ENCODE measurements around the gene FAM240B.

The FAM240B gene

DNA sequence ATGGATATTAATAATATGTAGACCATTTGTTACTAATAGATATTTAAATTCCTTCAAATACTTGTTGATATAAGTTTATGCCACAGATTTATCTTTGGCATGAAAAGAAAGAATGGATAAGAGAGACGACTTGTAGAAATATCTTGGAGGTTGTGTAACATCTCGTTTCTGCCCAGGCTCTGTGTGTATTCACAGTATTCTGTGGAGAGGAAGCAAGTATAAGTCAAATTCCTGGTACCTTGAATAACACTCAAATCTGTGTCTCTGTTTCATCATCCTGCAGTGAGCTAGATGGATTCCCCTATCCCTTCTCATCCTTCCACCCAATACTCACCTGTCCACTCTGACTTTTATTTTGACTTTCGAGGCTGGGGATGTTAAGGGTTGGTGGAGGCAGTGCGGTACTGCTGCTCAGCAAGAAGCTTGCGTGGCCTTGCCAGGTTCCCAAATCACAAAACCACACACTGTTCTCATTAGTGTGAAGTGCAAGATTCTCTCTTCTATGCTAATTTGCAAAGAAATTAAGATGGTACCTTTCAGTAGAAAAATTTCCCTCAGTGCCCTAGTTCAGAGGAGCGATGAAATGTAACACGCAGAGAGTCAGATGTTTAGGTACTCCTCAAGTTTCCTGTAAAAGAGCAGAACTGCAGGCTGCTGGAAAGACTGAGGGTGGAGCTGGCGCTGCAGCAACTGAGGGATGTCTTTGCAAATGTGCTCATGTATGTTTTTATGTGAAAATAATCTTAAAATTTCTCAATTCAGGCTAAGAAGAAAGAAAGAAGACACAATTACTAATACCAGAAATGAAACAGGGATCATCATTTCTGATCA, 57.0 kb downstream of the FAM240B start:
- ChIA-PET CTCF (no interaction called here), POLR2A (no interaction called here)
- TF ChIP-seq, protein P1, sequence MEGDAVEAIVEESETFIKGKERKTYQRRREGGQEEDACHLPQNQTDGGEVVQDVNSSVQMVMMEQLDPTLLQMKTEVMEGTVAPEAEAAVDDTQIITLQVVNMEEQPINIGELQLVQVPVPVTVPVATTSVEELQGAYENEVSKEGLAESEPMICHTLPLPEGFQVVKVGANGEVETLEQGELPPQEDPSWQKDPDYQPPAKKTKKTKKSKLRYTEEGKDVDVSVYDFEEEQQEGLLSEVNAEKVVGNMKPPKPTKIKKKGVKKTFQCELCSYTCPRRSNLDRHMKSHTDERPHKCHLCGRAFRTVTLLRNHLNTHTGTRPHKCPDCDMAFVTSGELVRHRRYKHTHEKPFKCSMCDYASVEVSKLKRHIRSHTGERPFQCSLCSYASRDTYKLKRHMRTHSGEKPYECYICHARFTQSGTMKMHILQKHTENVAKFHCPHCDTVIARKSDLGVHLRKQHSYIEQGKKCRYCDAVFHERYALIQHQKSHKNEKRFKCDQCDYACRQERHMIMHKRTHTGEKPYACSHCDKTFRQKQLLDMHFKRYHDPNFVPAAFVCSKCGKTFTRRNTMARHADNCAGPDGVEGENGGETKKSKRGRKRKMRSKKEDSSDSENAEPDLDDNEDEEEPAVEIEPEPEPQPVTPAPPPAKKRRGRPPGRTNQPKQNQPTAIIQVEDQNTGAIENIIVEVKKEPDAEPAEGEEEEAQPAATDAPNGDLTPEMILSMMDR (IDR thresholded peaks at IDR 0.05; ENCODE audit: control extremely low read depth, extremely low read depth, low read depth, missing control alignments), result peak; percentile 4
- DNase-seq (ENCODE audit: extremely low spot score), result no peak

DNA sequence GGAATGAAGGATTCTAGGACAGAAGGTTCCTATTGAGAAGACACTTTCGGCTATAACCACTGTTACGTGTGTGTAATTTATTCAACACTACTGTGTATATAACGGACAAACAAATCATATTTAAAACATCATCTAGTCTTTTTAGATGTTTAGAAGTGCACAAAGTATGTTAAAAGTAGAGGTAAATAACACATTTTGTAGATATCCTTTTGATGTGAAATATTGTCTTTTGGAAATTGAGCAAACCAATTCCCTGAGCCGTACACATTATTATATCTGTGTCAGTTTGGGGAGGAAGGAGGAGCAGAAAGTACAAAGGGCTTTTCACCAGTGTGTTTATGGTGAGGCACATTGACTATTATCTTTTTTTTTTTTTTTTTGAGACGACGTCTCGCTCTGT, 60.4 kb downstream of the FAM240B start:
- TF ChIP-seq, protein P1 (IDR thresholded peaks at IDR 0.05; ENCODE audit: control extremely low read depth, extremely low read depth, low read depth, missing control alignments), result no peak
- CTCF ChIA-PET, result interaction anchor here (1.4 to 1.9 kb wide), 2 partner anchors 9 to 48 kb away, joined by 4 to 6 read pairs; no protein-coding TSS in a partner anchor
- POLR2A ChIA-PET, result no interaction called here
- no peak for DNase-seq (ENCODE audit: extremely low spot score)

DNA sequence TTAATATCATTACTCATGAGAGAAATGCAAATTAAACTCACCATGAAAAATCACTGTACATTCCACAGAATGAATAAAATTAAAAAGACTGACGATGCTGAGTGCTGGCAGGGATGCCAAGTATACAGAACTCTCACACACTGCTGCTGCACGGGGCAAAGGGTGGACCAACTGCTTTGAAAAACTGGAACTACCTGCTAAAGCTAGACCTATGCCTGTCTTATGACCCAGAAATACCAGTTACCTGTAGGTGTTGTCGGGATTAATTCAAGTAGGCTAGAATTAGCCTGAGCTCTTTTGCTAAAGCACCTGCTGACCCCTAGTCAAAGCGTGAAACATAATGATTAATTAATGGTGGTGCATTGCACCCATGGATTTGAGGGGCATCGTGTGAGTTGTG, 63.0 kb downstream of the FAM240B start:
- DNase-seq (ENCODE audit: extremely low spot score), result no peak
- ChIA-PET CTCF (interaction anchor here (0.6 to 1.7 kb wide), 2 partner anchors 8 to 15 kb away, joined by 3 read pairs; no protein-coding TSS in a partner anchor), POLR2A (no interaction called here)
- TF ChIP-seq, protein P1 (IDR thresholded peaks at IDR 0.05; ENCODE audit: control extremely low read depth, extremely low read depth, low read depth, missing control alignments), result no peak

DNA sequence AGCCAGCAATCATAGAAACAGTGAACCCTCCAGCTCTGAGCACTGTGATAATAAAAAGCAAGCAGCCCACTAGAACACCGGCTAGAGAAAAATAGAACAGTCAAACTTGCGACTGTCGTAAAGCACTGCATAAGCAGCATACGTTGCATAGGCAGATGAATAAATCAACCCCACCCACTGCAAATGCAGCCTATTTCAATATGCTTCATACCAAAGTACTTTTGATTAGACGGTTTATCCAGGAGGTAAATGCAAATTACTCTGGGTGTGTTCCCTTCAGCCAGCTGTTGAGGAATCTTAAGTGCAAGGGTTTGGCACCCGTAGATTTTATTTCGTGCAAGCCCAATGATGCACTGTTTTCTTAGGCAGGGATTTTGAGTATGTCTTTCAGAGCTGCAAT, 67.4 kb downstream of the FAM240B start:
- TF ChIP-seq, protein P1 (IDR thresholded peaks at IDR 0.05; ENCODE audit: control extremely low read depth, extremely low read depth, low read depth, missing control alignments), result no peak
- ChIA-PET CTCF (no interaction called here), POLR2A (no interaction called here)
- DNase-seq (ENCODE audit: extremely low spot score), result no peak

DNA sequence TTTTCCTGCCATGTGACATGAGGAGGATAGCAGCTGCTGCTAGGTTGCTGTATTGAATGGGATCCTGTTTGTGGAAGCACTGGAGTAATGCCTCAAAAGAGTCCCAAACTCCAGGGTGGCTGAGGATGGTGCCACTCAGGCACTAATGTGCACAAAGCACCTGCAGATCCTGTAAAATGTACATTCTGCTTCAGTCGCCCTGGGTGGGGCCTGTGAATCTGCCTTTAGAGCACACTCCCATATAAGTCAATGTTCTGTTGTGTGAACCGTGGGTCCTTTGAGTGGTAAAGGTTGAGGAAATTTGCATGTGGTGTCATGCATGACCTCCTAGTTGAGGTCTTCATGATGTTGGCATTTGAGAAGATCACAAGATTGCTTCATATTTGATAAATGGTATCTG, 67.9 kb downstream of the FAM240B start:
- ChIA-PET CTCF (no interaction called here), POLR2A (no interaction called here)
- TF ChIP-seq, protein P1 (IDR thresholded peaks at IDR 0.05; ENCODE audit: control extremely low read depth, extremely low read depth, low read depth, missing control alignments), result no peak
- DNase-seq (ENCODE audit: extremely low spot score), result no peak

DNA sequence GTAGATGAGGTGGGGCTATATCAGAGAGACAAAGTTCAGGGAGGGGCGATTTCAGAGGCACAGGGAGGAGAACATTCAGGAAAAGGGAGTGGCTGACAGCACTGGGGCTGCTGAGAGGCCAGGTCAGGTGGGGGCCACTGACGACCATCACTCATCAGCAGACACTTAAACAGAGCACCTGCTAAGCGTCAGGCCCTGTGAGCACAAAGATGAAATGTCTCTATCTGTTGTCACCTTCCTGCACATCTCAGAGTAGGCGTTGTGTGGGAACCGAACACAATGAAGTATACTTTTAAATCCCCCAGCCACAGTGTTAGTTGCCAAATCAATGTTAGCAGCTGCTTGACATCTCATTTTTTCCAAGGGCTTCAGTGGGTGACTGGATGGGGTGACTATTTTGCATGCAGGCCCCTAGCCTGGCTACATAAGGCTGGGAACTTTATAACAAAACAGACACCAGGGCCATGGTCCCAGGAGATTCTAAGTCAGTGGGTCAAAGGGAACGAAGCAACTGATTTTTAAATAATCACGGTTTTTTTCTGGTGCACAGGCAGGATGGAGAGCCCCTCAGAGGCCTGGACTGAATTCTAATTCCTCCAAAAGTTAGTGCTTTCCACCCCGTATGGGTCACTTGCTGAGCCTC, 68.4 kb downstream of the FAM240B start:
- TF ChIP-seq, protein P1 (IDR thresholded peaks at IDR 0.05; ENCODE audit: control extremely low read depth, extremely low read depth, low read depth, missing control alignments), result no peak
- POLR2A ChIA-PET, result no interaction called here

More for the DNA sequence above, 68.4 kb downstream of the FAM240B start:
- CTCF ChIA-PET, result no interaction called here
- peak; percentile 45 for DNase-seq (ENCODE audit: extremely low spot score)

Data from GM10248 (cell line).